Measurements from ENCODE around the gene IER2.

- no peak for TF ChIP-seq CTCF (IDR thresholded peaks at IDR 0.05)
- TF ChIP-seq POLR2A (IDR thresholded peaks at IDR 0.05), result no peak
Measured at GRCh38 chr19:13118424-13119193, 31.6 kb upstream of the IER2 start.
